ENCODE data around the gene RGS6. TPM values are rescaled to one million over a fixed set of nuclear protein-coding genes. Genes with fewer than 3 reads are reported as not detected.

RGS6 gene
- total and polyA plus RNA-seq, 2 of the 4 experiments (the other 2 are of a cell fraction): not detected

DNA sequence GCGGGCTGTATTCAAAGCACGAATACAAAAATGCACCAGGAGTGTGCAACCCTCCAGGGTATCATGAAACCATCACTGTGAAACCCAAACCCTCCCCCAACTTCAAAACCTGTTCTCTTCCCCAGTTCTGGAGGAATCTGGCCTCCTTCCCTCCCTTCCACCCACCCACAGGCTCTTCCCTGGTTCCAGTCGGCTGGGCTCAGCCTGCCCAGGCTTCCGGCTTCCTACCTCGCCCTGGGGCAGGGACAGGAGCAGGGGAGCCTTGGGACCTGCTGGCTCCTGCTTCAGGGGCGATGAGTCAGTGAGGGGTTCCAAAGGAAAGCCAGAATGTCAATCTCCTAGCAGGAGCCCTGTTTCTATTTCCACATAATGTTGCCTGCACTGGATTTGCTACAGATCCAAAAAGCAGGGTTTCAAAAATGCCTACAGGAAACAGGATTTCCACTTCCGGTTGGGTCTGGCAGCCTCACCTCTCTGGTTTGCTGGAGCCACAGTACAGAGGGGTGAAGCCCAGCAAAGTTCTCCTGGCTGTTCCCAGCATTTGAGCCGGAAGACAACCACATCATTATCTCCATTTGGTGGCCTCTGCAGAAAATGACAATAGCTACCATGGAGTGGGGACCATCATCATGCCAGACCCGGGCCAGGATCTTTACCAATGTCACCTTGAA is 683.4 kb downstream of the RGS6 start:
- intact Hi-C loops (cut with micrococcal nuclease) (no loop called here), in situ Hi-C loops (cut with MboI; ENCODE audit: low sequenced_read_pairs) (no loop called here), dilution Hi-C loops (cut with HindIII; ENCODE audit: low sequenced_read_pairs, unreplicated experiment) (no loop called here)
- H3K4me2 ChIP-seq (ENCODE audit: low read depth, low read length): no peak overlapping the region
- peak overlapping the region; percentile 96 for H4K91ac ChIP-seq (ENCODE audit: insufficient read depth, low read depth, low read length)
- H4K8ac ChIP-seq (ENCODE audit: low read depth in 2 of 2, low read length in 2 of 2): peak overlapping the region; percentile 65 to 85
- POLR2A ChIA-PET (ENCODE audit: unreplicated experiment): no interaction called here
- peak overlapping the region; percentile 63 for H3K27ac ChIP-seq (ENCODE audit: insufficient read depth, low read length)
- no peaks in the 10 kb centered on the region for H4K20me1 ChIP-seq (ENCODE audit: insufficient read depth, low read length)
- peaks cover 37% of the 10 kb centered on the region for H3K4me1 ChIP-seq (ENCODE audit: control insufficient read depth, insufficient read depth, low read length)
- H3K36me3 ChIP-seq (ENCODE audit: control insufficient read depth, insufficient read depth, low read length): no peaks in the 10 kb centered on the region
- peaks cover 0 to 4% of the 10 kb centered on the region in 2 experiments; a peak in 1 of 4 replicates for H3K79me1 ChIP-seq (ENCODE audit: low read depth in 1 of 2, low read length in 2 of 2)
- 0 out of 2 replicates have a peak overlapping the region, but pooled peaks have one; percentile 18 for H3K9ac ChIP-seq (ENCODE audit: low read depth, low read length)
- no TSS peak for BruUV-seq (replicated peaks)
- peak overlapping the region; percentile 92 for H2BK15ac ChIP-seq (ENCODE audit: low read depth, low read length)
- peak overlapping the region; percentile 88 for H3K18ac ChIP-seq (ENCODE audit: low read depth, low read length)
- H4K5ac ChIP-seq (ENCODE audit: low read depth, low read length): peak overlapping the region; percentile 92
- peak overlapping the region; percentile 91 for H3K14ac ChIP-seq (replicated peaks; ENCODE audit: low read depth, low read length)
- H3K23ac ChIP-seq (ENCODE audit: low read depth, low read length): peak overlapping the region; percentile 67
- H3K56ac ChIP-seq (ENCODE audit: extremely low read depth, insufficient read depth, low read length): peak overlapping the region; percentile 62
- peak overlapping the region; percentile 81 for H2BK5ac ChIP-seq (ENCODE audit: low read depth, low read length, poor library complexity, severe bottlenecking)
- H3K4ac ChIP-seq (ENCODE audit: low read depth, low read length): peak overlapping the region; percentile 89
- peak overlapping the region; percentile 92 for H2BK20ac ChIP-seq (ENCODE audit: low read depth, low read length)
- DNase-seq (peak; percentile 47), ATAC-seq (ENCODE audit: low read depth) (peak; percentile 50)
- no peaks in the 10 kb centered on the region for H3K9me3 ChIP-seq (ENCODE audit: control insufficient read depth, insufficient read depth, low read length)
- peaks cover 25% of the 10 kb centered on the region for H3K9me1 ChIP-seq (ENCODE audit: insufficient read depth, low read length)
- H3K27me3 ChIP-seq (ENCODE audit: control insufficient read depth, insufficient read depth, low read length): no peaks in the 10 kb centered on the region
- H3K4me3 ChIP-seq (ENCODE audit: insufficient read depth, low read depth, low read length): no peak overlapping the region
- peak overlapping the region; percentile 94 for H2AK9ac ChIP-seq (replicated peaks; ENCODE audit: low read depth, low read length, poor library complexity)
- CTCF ChIA-PET: no interaction called here
- H2AFZ ChIP-seq (replicated peaks; ENCODE audit: low read length, poor library complexity): peak overlapping the region; percentile 79
- WGBS, 2 experiments (ENCODE audit: extremely low coverage in 2 of 2, insufficient read length in 1 of 2): 80% methylated on average over 2 of the region's 9 CpGs; no CpG with 5 or more reads in 1 of the 2 experiments
- TF ChIP-seq RAD21 (IDR thresholded peaks at IDR 0.05; ENCODE audit: low read length) (no peak), USF2 (IDR thresholded peaks at IDR 0.05; ENCODE audit: low read depth, low read length) (no peak), RCOR1 (IDR thresholded peaks at IDR 0.05; ENCODE audit: insufficient replicate concordance, low read length) (no peak), RFX5 (IDR thresholded peaks at IDR 0.05; ENCODE audit: low read depth, low read length) (no peak), CEBPB (IDR thresholded peaks at IDR 0.05; ENCODE audit: low read depth, low read length) (no peak), SMC3 (IDR thresholded peaks at IDR 0.05; ENCODE audit: low read depth, low read length) (no peak), FOS (IDR thresholded peaks at IDR 0.05; ENCODE audit: low read depth, low read length) (no peak), MAFK (IDR thresholded peaks at IDR 0.05; ENCODE audit: low read depth, low read length) (no peak), CHD1 (IDR thresholded peaks at IDR 0.05; ENCODE audit: low read depth, low read length) (no peak), BHLHE40 (IDR thresholded peaks at IDR 0.05; ENCODE audit: low read depth, low read length) (no peak), MXI1 (IDR thresholded peaks at IDR 0.05; ENCODE audit: borderline replicate concordance, low read depth, low read length) (no peak), NFE2L2 (IDR thresholded peaks at IDR 0.05; ENCODE audit: low read depth, low read length) (no peak), CTCF (conservative IDR thresholded peaks at IDR 0.05; ENCODE audit: low read depth, low read length) (no peak), POLR2A (IDR thresholded peaks at IDR 0.05; ENCODE audit: low read depth, low read length) (no peak)
- TF ChIP-seq, protein P1, sequence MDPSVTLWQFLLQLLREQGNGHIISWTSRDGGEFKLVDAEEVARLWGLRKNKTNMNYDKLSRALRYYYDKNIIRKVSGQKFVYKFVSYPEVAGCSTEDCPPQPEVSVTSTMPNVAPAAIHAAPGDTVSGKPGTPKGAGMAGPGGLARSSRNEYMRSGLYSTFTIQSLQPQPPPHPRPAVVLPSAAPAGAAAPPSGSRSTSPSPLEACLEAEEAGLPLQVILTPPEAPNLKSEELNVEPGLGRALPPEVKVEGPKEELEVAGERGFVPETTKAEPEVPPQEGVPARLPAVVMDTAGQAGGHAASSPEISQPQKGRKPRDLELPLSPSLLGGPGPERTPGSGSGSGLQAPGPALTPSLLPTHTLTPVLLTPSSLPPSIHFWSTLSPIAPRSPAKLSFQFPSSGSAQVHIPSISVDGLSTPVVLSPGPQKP (IDR thresholded peaks at IDR 0.05; ENCODE audit: borderline replicate concordance, low read depth, low read length): no peak
- H2AK5ac ChIP-seq (ENCODE audit: low read depth, low read length): peak overlapping the region; percentile 99
- peak overlapping the region; percentile 100 for H2BK120ac ChIP-seq (ENCODE audit: low read depth, low read length)
